Hepatocyte (in vitro differentiated cells): Measurements from ENCODE around the gene PHYHIPL. TPM values are rescaled to one million over a fixed set of nuclear protein-coding genes. Genes with fewer than 3 reads are reported as not detected.

Source experiments
- DNase-seq: peaks from one replicate; pipeline ENCODE4 v3.0.0-alpha.2; 2016; ENCODE audit warnings: low spot score
- H2AFZ ChIP-seq: fragments of 200-600 bp; sonication (generic); 2 replicates; pipeline ENCODE4 v1.6.0; 2016; ENCODE audit warnings: antibody characterized with exemption, mild to moderate bottlenecking
- H3K27ac ChIP-seq: fragments of 200-600 bp; sonication (generic); 2 replicates; pipeline ENCODE4 v1.5.1; 2016; ENCODE audit warnings: mild to moderate bottlenecking
- H3K27me3 ChIP-seq: fragments of 200-600 bp; sonication (generic); 2 replicates; pipeline ENCODE4 v1.6.1; 2016
- H3K36me3 ChIP-seq: fragments of 200-600 bp; sonication (generic); replicated peaks from 2 replicates; pipeline ENCODE4 v1.5.1; 2016; ENCODE audit warnings: low read depth; ENCODE audit not compliant: insufficient read depth
- H3K4me1 ChIP-seq: fragments of 200-600 bp; sonication (generic); 2 replicates; pipeline ENCODE4 v1.5.1; 2016; ENCODE audit warnings: mild to moderate bottlenecking, moderate library complexity; ENCODE audit not compliant: insufficient read depth
- H3K4me2 ChIP-seq: fragments of 200-600 bp; sonication (generic); 2 replicates; pipeline ENCODE4 v1.6.0; 2016
- H3K4me3 ChIP-seq: fragments of 200-600 bp; sonication (generic); 2 replicates; pipeline ENCODE4 v1.5.1; 2016; ENCODE audit warnings: mild to moderate bottlenecking
- H3K79me2 ChIP-seq: fragments of 200-600 bp; sonication (generic); 2 replicates; pipeline ENCODE4 v1.6.0; 2017; ENCODE audit warnings: mild to moderate bottlenecking
- H3K9me2 ChIP-seq: fragments of 200-600 bp; sonication (generic); replicated peaks from 2 replicates; pipeline ENCODE4 v1.6.0; 2017; ENCODE audit warnings: mild to moderate bottlenecking; ENCODE audit not compliant: insufficient read depth
- H3K9me3 ChIP-seq: fragments of 200-600 bp; sonication (generic); 2 replicates; pipeline ENCODE4 v1.5.1; 2016; ENCODE audit warnings: low read depth, mild to moderate bottlenecking
- H4K20me1 ChIP-seq: fragments of 200-600 bp; sonication (generic); 2 replicates; pipeline ENCODE4 v1.6.0; 2016; ENCODE audit warnings: mild to moderate bottlenecking; ENCODE audit not compliant: insufficient read depth, poor library complexity, severe bottlenecking
- CTCF ChIP-seq: fragments of 200-600 bp; sonication (generic); IDR thresholded peaks from 2 replicates; pipeline ENCODE4 v1.5.1; 2016; ENCODE audit warnings: antibody characterized with exemption, mild to moderate bottlenecking; ENCODE audit not compliant: poor library complexity
- EZH2 ChIP-seq: fragments of 200-600 bp; sonication (generic); IDR thresholded peaks from 2 replicates; pipeline ENCODE4 v1.6.1; 2016; ENCODE audit warnings: antibody characterized with exemption, mild to moderate bottlenecking, borderline replicate concordance
- EZH2phosphoT487 ChIP-seq: fragments of 200-600 bp; sonication (generic); IDR thresholded peaks from one replicate; pipeline ENCODE4 v1.6.1; 2018; ENCODE audit warnings: antibody characterized with exemption, mild to moderate bottlenecking, low read depth, moderate library complexity; ENCODE audit not compliant: unreplicated experiment, severe bottlenecking
- WGBS: methylation state at CpG from one replicate; pipeline ENCODE4 v1.1.6; 2016; ENCODE audit warnings: low lambda C conversion rate; ENCODE audit errors: missing lambda C conversion rate; 5-methylcytosine and 5-hydroxymethylcytosine counted together
- polyA plus RNA-seq: library from polyadenylated mRNA; unstranded; fragments of >200 nt; fragmentation: Nextera tagmentation; extraction: Ambion mirVana; gene quantifications from 2 replicates; pipeline ENCODE4 v1.2.1, GENCODE V29; 2016
- total RNA-seq: library from RNA; depleted of rRNA; stranded (reverse); fragments of >200 nt; gene quantifications from 2 replicates; pipeline ENCODE4 v1.2.3, GENCODE V29; 2014

PHYHIPL gene
- total and polyA plus RNA-seq, 2 experiments from 2014 or later = 5.9 to 6.8 TPM

GRCh38 chr10:59279476-59279875 lies 103.0 kb downstream of the PHYHIPL start:
- Histone ChIP-seq H3K9me3 (no peaks in the 10 kb centered on the region), H3K27me3 (no peaks in the 10 kb centered on the region), H3K4me2 (no peak overlapping the region), H3K79me2 (no peaks in the 10 kb centered on the region), H3K4me3 (no peak overlapping the region), H3K4me1 (no peaks in the 10 kb centered on the region), H4K20me1 (no peaks in the 10 kb centered on the region), H3K27ac (no peak overlapping the region), H2AFZ (no peak overlapping the region), H3K9me2 (no peaks in the 10 kb centered on the region), H3K36me3 (no peaks in the 10 kb centered on the region)
- DNase-seq = no peak
- no peak for TF ChIP-seq EZH2phosphoT487
- no peak for TF ChIP-seq EZH2
- TF ChIP-seq CTCF = no peak
- 100% methylated on average over 1 of the region's 1 CpG for WGBS

GRCh38 chr10:59279991-59280505 lies 103.6 kb downstream of the PHYHIPL start:
- WGBS = 96% methylated on average over 1 of the region's 1 CpG
- Histone ChIP-seq H3K4me2 (no peak overlapping the region), H4K20me1 (no peaks in the 10 kb centered on the region), H3K27me3 (no peaks in the 10 kb centered on the region), H3K9me2 (no peaks in the 10 kb centered on the region), H3K9me3 (no peaks in the 10 kb centered on the region), H3K4me1 (no peaks in the 10 kb centered on the region), H2AFZ (no peak overlapping the region), H3K4me3 (no peak overlapping the region), H3K79me2 (no peaks in the 10 kb centered on the region), H3K36me3 (no peaks in the 10 kb centered on the region), H3K27ac (no peak overlapping the region)
- no peak for DNase-seq
- TF ChIP-seq CTCF (no peak), EZH2 (no peak), EZH2phosphoT487 (no peak)

- Histone ChIP-seq H3K4me2 (no peak overlapping the region), H3K4me1 (no peaks in the 10 kb centered on the region), H3K4me3 (no peak overlapping the region), H3K36me3 (no peaks in the 10 kb centered on the region), H3K27me3 (no peaks in the 10 kb centered on the region), H3K9me2 (no peaks in the 10 kb centered on the region), H3K27ac (no peak overlapping the region), H2AFZ (no peak overlapping the region), H3K9me3 (no peaks in the 10 kb centered on the region), H4K20me1 (no peaks in the 10 kb centered on the region), H3K79me2 (no peaks in the 10 kb centered on the region)
- no peak for TF ChIP-seq EZH2phosphoT487
- no peak for TF ChIP-seq EZH2
- TF ChIP-seq CTCF = no peak
- DNase-seq = no peak
- WGBS = 95% methylated on average over 1 of the region's 1 CpG
Measured at GRCh38 chr10:59281861-59282260, 105.4 kb downstream of the PHYHIPL start.
